ENCODE results near the gene BAZ1B.

DNA sequence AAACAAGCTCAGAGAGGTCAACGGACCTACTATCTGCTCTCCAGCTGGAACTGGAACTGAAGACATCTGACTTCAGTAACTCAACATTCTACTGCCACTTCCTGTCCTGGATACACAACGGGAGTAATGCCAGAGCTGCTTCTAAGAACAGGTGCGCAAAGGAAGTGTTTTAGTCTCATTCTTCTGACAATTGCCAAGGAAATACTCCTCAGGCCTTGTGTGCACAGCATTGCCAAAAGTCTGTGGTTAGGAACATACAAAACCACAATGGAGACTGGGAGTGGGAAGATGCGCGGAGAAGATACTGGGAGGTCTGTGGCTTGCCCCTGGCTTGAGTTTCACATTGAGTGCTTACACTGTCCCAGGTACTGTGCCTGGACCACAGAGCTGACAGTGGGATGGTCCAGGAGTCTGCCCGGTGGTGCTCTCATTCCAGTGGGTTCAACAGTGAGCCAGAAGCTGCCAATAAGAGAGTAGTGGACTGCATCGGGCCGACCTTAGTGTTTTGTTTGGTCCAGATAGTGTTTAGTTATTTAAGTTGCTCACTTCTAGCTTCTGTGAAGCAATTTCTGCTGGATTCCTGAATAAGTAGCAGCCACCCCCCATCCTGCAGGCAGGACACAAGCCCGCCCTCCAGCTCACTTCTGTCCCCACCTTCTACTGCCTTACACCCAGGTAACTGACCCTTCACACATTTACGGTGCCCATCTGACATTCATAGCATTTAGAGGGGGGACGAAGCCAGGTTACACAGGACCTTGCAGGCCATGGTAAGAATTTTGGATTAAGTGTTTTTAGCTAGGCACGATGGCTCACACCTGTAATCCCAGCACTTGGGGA is 46.0 kb upstream of the BAZ1B start:
- TF ChIP-seq CTCF (IDR thresholded peaks at IDR 0.05) (no peak), ZFX (IDR thresholded peaks at IDR 0.05; ENCODE audit: borderline replicate concordance) (no peak)
